Thymus (tissue), 11 donors: ENCODE results near the gene KCNIP4. TPM values are rescaled to one million over a fixed set of nuclear protein-coding genes. Genes with fewer than 3 reads are reported as not detected.

Experiments used
- DNase-seq, 9 donors: peaks; one replicate each; pipeline ENCODE4 v3.0.0-alpha.2; 2013; ENCODE audit warnings: low spot score in 9 of 9, low read depth in 6 of 9, missing footprints in 1 of 9
- H3K27ac ChIP-seq, 2 donors: one replicate each; pipeline ENCODE4 v1.5.1; 2013; ENCODE audit warnings: control low read depth in 1 of 2, low read depth in 1 of 2, low read length in 1 of 2, mild to moderate bottlenecking in 1 of 2, moderate library complexity in 1 of 2
- H3K27me3 ChIP-seq, 2 donors: one replicate each; pipeline ENCODE4 v1.5.1; 2013; ENCODE audit warnings: low read length in 1 of 2; ENCODE audit not compliant: control insufficient read depth in 2 of 2, insufficient read depth in 1 of 2
- H3K36me3 ChIP-seq, 2 donors: one replicate each; pipeline ENCODE4 v1.5.1; 2013; ENCODE audit warnings: low read length in 1 of 2, mild to moderate bottlenecking in 1 of 2, moderate library complexity in 1 of 2; ENCODE audit not compliant: control insufficient read depth in 2 of 2, insufficient read depth in 2 of 2
- H3K4me1 ChIP-seq, 2 donors: one replicate each; pipeline ENCODE4 v1.5.1; 2013; ENCODE audit warnings: low read length in 2 of 2; ENCODE audit not compliant: control insufficient read depth in 2 of 2, insufficient read depth in 2 of 2
- H3K4me3 ChIP-seq, 2 donors: one replicate each; pipeline ENCODE4 v1.5.1; 2013; ENCODE audit warnings: low read length in 2 of 2, control low read depth in 1 of 2, mild to moderate bottlenecking in 1 of 2
- H3K9me3 ChIP-seq, 2 donors: one replicate each; pipeline ENCODE4 v1.5.1; 2013; ENCODE audit warnings: low read length in 1 of 2, mild to moderate bottlenecking in 1 of 2; ENCODE audit not compliant: control insufficient read depth in 2 of 2, insufficient read depth in 1 of 2
- WGBS: extraction: QIAGEN DNeasy Blood & Tissue Kit; methylation state at CpG from one replicate; pipeline ENCODE4 v1.1.7; 2013; 5-methylcytosine and 5-hydroxymethylcytosine counted together
- polyA plus RNA-seq: library from polyadenylated mRNA; stranded (reverse); fragments of 200-250 nt; gene quantifications from one replicate; pipeline ENCODE4 v1.2.3, GENCODE V29; 2013
- total RNA-seq: library from RNA; stranded (reverse); fragments of 120-200 nt; gene quantifications from one replicate; pipeline ENCODE4 v1.2.4, GENCODE V29; 2013
- donor health status: healthy.

KCNIP4 gene
- total and polyA plus RNA-seq, 2 donors = 0.07 TPM; not detected in 1

DNA sequence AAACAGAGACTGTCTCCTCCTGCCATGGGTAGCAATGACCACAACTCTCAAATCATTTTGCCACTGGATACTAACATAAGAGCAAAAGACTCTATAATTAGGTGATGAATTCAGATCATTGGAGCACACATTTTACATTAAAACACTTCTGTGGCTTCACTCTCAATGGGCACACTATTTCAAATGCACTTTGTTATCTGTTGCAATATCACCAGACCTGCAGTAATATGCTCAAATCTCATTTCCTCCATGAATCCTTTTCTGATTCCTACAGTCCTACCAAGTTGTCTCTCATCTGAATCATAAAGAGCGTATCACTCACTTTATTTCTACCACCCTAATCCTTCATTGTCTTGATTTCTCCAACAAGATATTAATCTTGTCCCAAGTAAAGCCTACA is 302.8 kb downstream of the KCNIP4 start:
- 95% methylated on average over 1 of the region's 1 CpG for WGBS
- DNase-seq = no peak
- no peaks in the 10 kb centered on the region for H3K36me3 ChIP-seq
- no peaks in the 10 kb centered on the region for H3K9me3 ChIP-seq
- no peak overlapping the region for H3K27ac ChIP-seq
- H3K4me3 ChIP-seq = no peak overlapping the region
- H3K4me1 ChIP-seq = no peaks in the 10 kb centered on the region
- no peaks in the 10 kb centered on the region for H3K27me3 ChIP-seq

DNA sequence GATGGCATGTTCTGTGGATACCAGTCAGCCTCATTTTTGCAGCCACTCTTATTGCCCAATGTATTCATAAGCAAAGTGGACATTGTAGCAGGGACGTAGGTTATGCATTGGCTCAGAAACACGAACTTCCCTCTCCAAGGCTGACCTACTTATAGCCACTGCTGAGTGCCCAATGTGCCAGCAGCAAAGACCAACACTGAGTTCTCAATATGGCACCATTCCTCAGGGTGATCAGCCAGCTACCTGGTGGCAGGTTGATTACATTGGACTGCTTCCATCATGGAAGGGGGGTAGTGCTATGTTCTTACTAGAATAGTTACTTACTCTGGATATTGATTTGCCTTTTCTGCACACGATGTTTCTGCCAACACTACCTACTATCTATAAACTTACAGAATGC is 306.9 kb downstream of the KCNIP4 start:
- Histone ChIP-seq H3K27ac (no peak overlapping the region), H3K27me3 (no peaks in the 10 kb centered on the region), H3K4me1 (no peaks in the 10 kb centered on the region), H3K9me3 (no peaks in the 10 kb centered on the region), H3K4me3 (no peak overlapping the region), H3K36me3 (no peaks in the 10 kb centered on the region)
- 90% methylated on average over 3 of the region's 3 CpGs for WGBS
- DNase-seq = no peak

DNA sequence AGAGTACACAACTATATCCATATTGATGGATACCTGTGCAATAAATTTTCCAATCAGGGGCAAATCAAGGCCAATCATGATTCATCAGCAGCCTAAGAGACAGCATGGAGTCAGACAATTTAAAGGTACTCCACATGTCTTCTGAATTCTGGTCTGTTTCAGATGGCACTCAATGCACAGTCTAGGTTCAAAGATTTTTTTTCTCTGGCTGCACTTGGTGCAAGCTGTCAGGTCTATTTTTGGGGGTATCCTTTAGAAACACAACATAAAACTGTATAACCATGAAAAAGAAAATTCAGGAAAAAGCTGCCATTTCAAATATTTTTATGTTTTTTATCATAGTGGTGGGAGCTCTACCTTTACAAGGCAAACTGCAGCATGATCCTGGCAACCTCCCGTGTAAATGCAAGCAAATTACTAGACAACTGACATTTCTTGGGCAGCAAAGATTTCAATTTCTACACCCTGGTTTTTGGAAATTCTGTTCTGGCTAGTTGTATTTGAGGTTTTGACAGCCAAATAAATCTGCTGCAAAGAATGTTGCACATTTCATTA is 310.3 kb downstream of the KCNIP4 start:
- no peaks in the 10 kb centered on the region for H3K4me1 ChIP-seq
- H3K27ac ChIP-seq = no peak overlapping the region
- no peaks in the 10 kb centered on the region for H3K9me3 ChIP-seq
- no peaks in the 10 kb centered on the region for H3K36me3 ChIP-seq
- WGBS = 82% methylated on average over 1 of the region's 1 CpG
- H3K4me3 ChIP-seq = no peak overlapping the region
- H3K27me3 ChIP-seq = no peaks in the 10 kb centered on the region
- DNase-seq = no peak

DNA sequence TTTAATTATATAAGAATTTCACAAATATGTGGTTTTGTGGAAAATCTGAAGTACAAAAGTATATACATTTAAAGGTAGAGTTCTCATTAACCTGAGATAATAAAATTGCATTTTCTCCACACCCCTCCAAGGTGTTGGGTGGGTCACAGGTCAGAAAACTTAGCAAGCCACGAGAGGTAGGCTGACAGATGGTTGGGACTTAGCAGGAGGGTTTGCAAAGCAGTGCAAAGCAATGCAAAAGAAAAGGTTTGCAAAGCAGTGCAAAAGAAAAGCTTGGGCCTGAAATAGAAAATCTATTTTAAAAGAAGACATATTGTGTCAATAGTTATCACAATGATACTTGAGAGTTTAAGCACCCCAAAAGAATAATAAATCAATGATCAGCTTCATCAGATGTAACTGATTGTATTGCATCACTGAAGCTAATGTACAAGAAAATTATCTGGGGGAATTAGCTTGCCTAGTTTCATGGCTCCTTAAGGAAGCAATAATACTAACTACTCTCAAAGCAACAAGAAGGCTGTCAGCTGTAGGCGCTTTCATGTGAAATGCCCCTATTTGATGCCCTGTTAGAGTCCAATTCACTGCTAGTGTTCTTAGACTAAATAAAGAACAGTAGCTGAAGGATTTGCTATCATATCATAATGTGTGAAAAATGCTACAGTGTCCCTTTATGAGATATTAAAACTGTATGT is 319.5 kb downstream of the KCNIP4 start:
- Histone ChIP-seq H3K9me3 (no peaks in the 10 kb centered on the region), H3K4me3 (no peak overlapping the region), H3K27ac (no peak overlapping the region), H3K36me3 (no peaks in the 10 kb centered on the region), H3K4me1 (no peaks in the 10 kb centered on the region), H3K27me3 (no peaks in the 10 kb centered on the region)
- 17% methylated on average over 2 of the region's 2 CpGs for WGBS
- DNase-seq = no peak

DNA sequence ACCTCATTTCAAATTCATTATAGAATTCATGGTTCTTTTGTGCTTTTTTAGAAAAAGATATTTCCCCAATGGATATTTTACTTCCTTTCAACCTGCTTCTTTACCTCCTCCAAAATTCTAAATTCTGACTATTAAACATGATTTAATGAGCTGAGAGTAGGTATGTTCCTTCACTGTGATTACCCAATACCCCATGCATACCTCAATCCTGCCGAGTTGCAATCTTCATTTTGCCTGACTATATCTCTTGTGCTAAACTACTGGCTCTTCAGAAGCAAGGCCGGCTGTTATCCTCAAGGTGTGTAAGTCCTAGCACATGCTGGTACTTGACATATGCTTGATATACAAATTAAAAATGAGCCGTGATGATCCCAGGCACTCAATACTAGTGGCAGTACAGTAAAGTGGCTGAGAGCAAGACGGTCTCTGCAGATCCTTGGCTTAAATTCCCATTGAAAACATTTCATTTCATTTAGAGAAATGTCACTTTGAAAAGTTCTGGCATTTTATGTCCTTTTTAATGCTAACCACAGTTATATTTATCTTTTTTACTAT is 320.4 kb downstream of the KCNIP4 start:
- 92% methylated on average over 4 of the region's 4 CpGs for WGBS
- Histone ChIP-seq H3K4me3 (no peak overlapping the region), H3K27ac (no peak overlapping the region), H3K4me1 (no peaks in the 10 kb centered on the region), H3K27me3 (no peaks in the 10 kb centered on the region), H3K36me3 (no peaks in the 10 kb centered on the region), H3K9me3 (no peaks in the 10 kb centered on the region)
- no peak for DNase-seq

DNA sequence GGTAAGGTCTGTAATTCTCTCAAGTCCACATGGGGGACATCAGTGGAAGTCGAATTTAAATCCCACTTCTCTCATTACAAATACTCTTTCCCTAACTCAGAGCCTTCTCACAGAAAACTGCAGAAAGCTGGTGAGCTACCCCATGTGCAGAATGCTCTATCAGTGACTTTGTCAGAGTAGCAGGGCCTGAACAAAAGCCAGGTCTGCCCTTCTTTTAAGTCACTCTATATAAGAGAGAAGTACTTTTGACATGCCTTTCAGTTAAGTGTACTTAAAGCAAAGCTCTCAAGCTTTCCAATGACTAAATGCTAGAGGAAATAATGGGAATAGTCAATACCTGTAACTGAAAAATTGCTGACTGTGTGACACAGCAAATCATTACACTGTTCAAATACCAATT is 323.1 kb downstream of the KCNIP4 start:
- Histone ChIP-seq H3K4me1 (no peaks in the 10 kb centered on the region), H3K9me3 (no peaks in the 10 kb centered on the region), H3K27ac (no peak overlapping the region), H3K27me3 (no peaks in the 10 kb centered on the region), H3K36me3 (no peaks in the 10 kb centered on the region), H3K4me3 (no peak overlapping the region)
- WGBS = 68% methylated on average over 1 of the region's 1 CpG
- no peak for DNase-seq

DNA sequence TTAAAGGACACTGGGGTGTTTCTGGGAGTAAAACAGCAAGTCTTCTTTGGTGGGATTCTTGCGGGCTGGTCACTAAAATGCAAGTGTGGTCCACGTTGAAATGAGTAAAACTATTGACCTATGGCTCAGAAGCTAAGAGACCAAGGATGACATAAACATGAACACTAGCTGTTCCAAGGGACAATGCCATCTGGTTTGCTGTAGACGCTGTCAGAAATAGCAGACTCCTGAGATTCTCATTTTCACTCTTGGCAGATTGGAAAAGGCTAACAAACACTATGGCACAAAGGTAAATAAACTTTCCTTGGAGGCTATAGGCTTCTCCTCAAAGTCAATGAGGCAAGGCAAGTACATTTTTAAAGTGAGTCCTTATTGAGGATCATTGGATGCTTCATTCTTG is 343.6 kb downstream of the KCNIP4 start:
- H3K36me3 ChIP-seq = no peaks in the 10 kb centered on the region
- WGBS = 88% methylated on average over 3 of the region's 3 CpGs

DNA sequence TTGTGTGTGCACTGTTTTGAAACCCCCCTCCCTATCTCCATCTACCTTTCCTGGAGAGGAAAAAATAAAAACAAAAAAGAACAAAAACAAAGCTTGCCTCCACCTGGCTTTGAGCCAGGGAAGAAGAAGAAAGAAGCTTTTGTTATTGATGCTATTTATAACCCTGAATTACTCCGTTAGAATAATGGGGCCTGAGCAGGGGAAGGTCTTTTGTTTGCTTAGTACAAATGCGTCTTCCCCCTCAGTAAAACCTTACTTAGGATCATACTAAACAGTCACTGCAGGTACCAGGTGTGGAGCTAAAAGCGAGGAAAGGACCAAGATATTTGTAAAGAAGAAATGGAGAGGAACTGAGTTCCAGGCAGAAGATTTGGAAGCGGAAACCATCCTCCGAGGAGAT is 352.1 kb downstream of the KCNIP4 start:
- Histone ChIP-seq H3K9me3 (no peaks in the 10 kb centered on the region), H3K27me3 (no peaks in the 10 kb centered on the region), H3K27ac (no peak overlapping the region), H3K4me3 (no peak overlapping the region), H3K4me1 (no peaks in the 10 kb centered on the region), H3K36me3 (no peaks in the 10 kb centered on the region)
- WGBS = 64% methylated on average over 5 of the region's 5 CpGs
- DNase-seq = no peak

More for the DNA sequence above, 343.6 kb downstream of the KCNIP4 start:
- no peak for DNase-seq
- Histone ChIP-seq H3K27me3 (no peaks in the 10 kb centered on the region), H3K4me3 (no peak overlapping the region), H3K4me1 (no peaks in the 10 kb centered on the region), H3K9me3 (no peaks in the 10 kb centered on the region), H3K27ac (no peak overlapping the region)

DNA sequence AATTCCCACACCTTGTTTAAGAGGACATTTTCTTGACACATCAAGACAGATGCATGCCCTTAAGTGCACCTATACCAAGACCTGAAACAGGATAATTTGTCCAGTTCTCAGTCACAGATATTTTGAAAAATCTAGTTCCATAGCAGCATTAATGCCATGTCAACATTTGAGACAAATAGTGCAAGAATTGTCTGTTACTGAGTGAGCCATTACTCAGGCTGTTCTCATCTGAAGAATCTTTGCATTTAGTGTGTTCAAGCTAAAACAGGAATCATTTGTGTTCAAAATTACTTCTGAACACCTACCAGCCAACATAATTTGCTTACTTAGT is 354.9 kb downstream of the KCNIP4 start:
- Histone ChIP-seq H3K27ac (no peak overlapping the region), H3K9me3 (no peaks in the 10 kb centered on the region), H3K27me3 (no peaks in the 10 kb centered on the region), H3K4me1 (no peaks in the 10 kb centered on the region), H3K4me3 (no peak overlapping the region), H3K36me3 (no peaks in the 10 kb centered on the region)
- no peak for DNase-seq
